Measurements from ENCODE around the gene KLHDC4.
"Not testable (repeated sequence)": the region's sequence is repeated elsewhere in the genome, so short reads cannot be mapped to it uniquely, and the experiment has no call there.

Gene KLHDC4

DNA sequence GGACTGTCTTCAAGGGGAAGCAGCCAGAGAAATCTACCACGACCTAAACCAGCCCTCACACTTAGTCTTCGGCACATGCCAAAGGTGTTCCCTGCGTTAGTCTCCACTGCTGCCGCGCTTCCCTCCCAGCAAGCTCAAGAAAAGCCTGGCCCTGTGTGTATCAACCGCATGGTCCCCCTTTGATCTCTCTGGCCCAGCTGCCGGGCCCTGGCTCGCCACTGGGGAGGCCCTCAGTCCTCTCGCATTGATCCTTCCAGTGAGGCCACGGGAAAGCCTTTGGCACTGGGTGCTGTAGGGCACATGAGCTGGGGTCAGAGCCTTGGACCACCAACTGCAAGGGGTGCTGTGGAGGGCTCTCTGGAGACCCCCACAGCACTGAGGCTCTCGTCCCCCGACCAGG, 29.6 kb upstream of the KLHDC4 start:
- H3K4me3 ChIP-seq (ENCODE audit: low read depth, low read length) = no peak overlapping the region
- no peak for DNase-seq (ENCODE audit: low read depth)
- TF ChIP-seq, protein P1, sequence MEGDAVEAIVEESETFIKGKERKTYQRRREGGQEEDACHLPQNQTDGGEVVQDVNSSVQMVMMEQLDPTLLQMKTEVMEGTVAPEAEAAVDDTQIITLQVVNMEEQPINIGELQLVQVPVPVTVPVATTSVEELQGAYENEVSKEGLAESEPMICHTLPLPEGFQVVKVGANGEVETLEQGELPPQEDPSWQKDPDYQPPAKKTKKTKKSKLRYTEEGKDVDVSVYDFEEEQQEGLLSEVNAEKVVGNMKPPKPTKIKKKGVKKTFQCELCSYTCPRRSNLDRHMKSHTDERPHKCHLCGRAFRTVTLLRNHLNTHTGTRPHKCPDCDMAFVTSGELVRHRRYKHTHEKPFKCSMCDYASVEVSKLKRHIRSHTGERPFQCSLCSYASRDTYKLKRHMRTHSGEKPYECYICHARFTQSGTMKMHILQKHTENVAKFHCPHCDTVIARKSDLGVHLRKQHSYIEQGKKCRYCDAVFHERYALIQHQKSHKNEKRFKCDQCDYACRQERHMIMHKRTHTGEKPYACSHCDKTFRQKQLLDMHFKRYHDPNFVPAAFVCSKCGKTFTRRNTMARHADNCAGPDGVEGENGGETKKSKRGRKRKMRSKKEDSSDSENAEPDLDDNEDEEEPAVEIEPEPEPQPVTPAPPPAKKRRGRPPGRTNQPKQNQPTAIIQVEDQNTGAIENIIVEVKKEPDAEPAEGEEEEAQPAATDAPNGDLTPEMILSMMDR (IDR thresholded peaks at IDR 0.05; ENCODE audit: insufficient read depth, low read depth, low read length, missing control alignments) = no peak

GRCh38 chr16:87794485-87795078, 28.8 kb upstream of the KLHDC4 start:
- TF ChIP-seq, protein P1 (IDR thresholded peaks at IDR 0.05; ENCODE audit: insufficient read depth, low read depth, low read length, missing control alignments) = no peak
- DNase-seq (ENCODE audit: low read depth) = no peak
- H3K4me3 ChIP-seq (ENCODE audit: low read depth, low read length) = no peak overlapping the region

- H3K4me3 ChIP-seq (ENCODE audit: low read depth, low read length) = no peak overlapping the region
- no peak for DNase-seq (ENCODE audit: low read depth)
- TF ChIP-seq, protein P1 (IDR thresholded peaks at IDR 0.05; ENCODE audit: insufficient read depth, low read depth, low read length, missing control alignments) = no peak
Measured at GRCh38 chr16:87792205-87792565, 26.4 kb upstream of the KLHDC4 start.

GRCh38 chr16:87791295-87792204, 25.8 kb upstream of the KLHDC4 start:
- no peak for DNase-seq (ENCODE audit: low read depth)
- no peak overlapping the region for H3K4me3 ChIP-seq (ENCODE audit: low read depth, low read length)
- TF ChIP-seq, protein P1 (IDR thresholded peaks at IDR 0.05; ENCODE audit: insufficient read depth, low read depth, low read length, missing control alignments) = no peak

- DNase-seq (ENCODE audit: low read depth) = no peak
- TF ChIP-seq, protein P1 (IDR thresholded peaks at IDR 0.05; ENCODE audit: insufficient read depth, low read depth, low read length, missing control alignments) = no peak
- no peak overlapping the region for H3K4me3 ChIP-seq (ENCODE audit: low read depth, low read length)
Measured at GRCh38 chr16:87790292-87791100, 24.7 kb upstream of the KLHDC4 start.

DNA sequence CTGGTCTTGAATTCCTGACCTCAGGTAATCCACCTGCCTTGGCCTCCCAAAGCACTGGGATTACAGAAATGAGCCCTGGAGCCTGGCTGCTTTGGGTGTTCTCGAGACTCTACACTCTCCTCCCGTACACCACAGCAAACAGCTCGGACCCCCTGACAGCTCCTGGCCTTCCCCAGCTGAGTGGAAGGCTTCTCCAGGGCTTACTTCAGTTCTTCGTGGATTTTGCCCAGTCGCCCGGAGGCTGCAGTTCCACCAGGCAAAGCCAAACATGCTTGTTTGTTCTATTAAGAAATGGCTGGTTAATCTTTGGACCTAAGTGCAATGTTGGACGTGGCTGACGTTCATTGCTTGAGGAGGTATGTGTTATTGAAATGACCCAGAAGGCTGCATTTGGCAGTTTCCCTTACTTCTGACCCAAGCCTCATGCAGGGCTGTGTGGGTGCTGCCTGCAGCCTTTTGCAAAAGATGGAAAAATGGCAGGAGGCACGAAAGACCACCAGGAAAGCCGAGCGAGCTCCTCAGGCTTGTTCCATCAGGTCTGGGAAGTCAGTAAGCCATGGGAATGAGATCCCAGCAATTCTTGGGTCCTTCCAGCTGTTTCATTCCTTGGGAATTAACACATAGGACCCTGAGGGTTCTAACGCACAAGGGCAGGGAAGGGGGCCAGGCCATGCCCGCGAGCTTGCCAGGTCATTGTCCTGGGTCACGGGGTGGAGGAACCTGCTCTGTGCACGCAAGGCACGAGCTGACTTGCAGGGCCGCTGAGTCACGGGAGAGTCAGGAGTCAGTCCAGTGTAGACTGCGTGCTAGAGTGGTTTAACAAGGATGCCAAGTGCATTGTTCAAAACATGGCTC, 23.9 kb upstream of the KLHDC4 start:
- no peak overlapping the region for H3K4me3 ChIP-seq (ENCODE audit: low read depth, low read length)
- no peak for DNase-seq (ENCODE audit: low read depth)
- TF ChIP-seq, protein P1 (IDR thresholded peaks at IDR 0.05; ENCODE audit: insufficient read depth, low read depth, low read length, missing control alignments) = no peak

DNA sequence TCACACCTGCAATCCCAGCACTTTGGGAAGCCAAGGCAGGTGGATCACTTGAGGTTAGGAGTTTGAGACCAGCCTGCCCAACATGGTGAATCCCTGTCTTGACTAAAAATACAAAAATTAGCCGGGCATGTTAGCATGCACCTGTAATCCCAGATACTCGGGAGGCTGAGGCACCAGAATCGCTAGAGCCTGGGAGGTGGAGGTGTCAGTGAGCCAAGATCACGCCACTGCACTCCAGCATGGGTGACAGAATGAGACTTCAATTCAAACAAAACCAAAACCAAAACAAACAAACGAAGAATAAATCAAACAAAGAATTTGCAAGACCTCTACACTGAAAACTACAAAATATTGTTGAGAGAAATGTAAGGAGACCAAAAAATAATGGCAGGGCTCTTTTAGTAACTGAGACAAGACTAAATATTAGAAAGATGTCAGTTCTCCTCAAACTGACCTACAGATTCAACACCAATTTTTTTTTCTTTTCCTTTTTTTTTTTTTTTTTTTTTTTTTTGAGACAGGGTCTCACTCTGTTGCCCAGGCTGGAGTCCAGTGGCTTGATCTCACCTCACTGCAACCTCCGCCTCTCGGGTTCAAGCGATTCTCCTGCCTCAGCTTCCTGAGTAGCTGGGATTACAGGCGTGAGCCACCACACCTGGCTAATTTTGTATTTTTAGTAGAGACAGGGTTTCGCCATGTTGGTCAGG, 23.1 kb upstream of the KLHDC4 start:
- H3K4me3 ChIP-seq (ENCODE audit: low read depth, low read length); DNase-seq (ENCODE audit: low read depth): not testable (repeated sequence)

GRCh38 chr16:87787451-87788091, 21.8 kb upstream of the KLHDC4 start:
- DNase-seq (ENCODE audit: low read depth); H3K4me3 ChIP-seq (ENCODE audit: low read depth, low read length): not testable (repeated sequence)

Data from GM12865 (cell line).